Measurements from ENCODE around the gene FGD6.
"Not testable (repeated sequence)": the region's sequence is repeated elsewhere in the genome, so short reads cannot be mapped to it uniquely, and the experiment has no call there.

FGD6 gene

GRCh38 chr12:95248095-95248494, 30.8 kb upstream of the FGD6 start:
- no peak overlapping the region for H3K4me3 ChIP-seq (ENCODE audit: low read depth, low read length)
- no peaks in the 10 kb centered on the region for H3K27me3 ChIP-seq (ENCODE audit: control insufficient read depth, insufficient read depth, low read length)
- H3K9me3 ChIP-seq (ENCODE audit: control insufficient read depth, insufficient read depth, low read length), result no peaks in the 10 kb centered on the region
- H3K27ac ChIP-seq (ENCODE audit: low read depth, low read length), result no peak overlapping the region
- H3K4me1 ChIP-seq (ENCODE audit: control insufficient read depth, insufficient read depth, low read length), result peaks cover 12% of the 10 kb centered on the region
- no peak overlapping the region for H3K9ac ChIP-seq (ENCODE audit: low read depth, low read length)
- H3K36me3 ChIP-seq (ENCODE audit: control insufficient read depth, insufficient read depth, low read length), result peaks cover 23% of the 10 kb centered on the region

- peaks cover 23% of the 10 kb centered on the region; the same call in 1 of the 2 replicates for H3K36me3 ChIP-seq (ENCODE audit: control insufficient read depth, insufficient read depth, low read length)
- H3K27me3 ChIP-seq (ENCODE audit: control insufficient read depth, insufficient read depth, low read length), result no peaks in the 10 kb centered on the region
- H3K9ac ChIP-seq (ENCODE audit: low read depth, low read length), result no peak overlapping the region
- no peaks in the 10 kb centered on the region for H3K9me3 ChIP-seq (ENCODE audit: control insufficient read depth, insufficient read depth, low read length)
- no peak overlapping the region for H3K4me3 ChIP-seq (ENCODE audit: low read depth, low read length)
- H3K4me1 ChIP-seq (ENCODE audit: control insufficient read depth, insufficient read depth, low read length), result peaks cover 8% of the 10 kb centered on the region
- H3K27ac ChIP-seq (ENCODE audit: low read depth, low read length), result no peak overlapping the region
Observed at GRCh38 chr12:95244350-95244749, 27.1 kb upstream of the FGD6 start.

GRCh38 chr12:95243497-95244183, 26.4 kb upstream of the FGD6 start:
- no peaks in the 10 kb centered on the region for H3K27me3 ChIP-seq (ENCODE audit: control insufficient read depth, insufficient read depth, low read length)
- peaks cover 23% of the 10 kb centered on the region; the same call in 1 of the 2 replicates for H3K36me3 ChIP-seq (ENCODE audit: control insufficient read depth, insufficient read depth, low read length)
- H3K9me3 ChIP-seq (ENCODE audit: control insufficient read depth, insufficient read depth, low read length), result no peaks in the 10 kb centered on the region
- H3K9ac ChIP-seq (ENCODE audit: low read depth, low read length), result no peak overlapping the region
- H3K4me1 ChIP-seq (ENCODE audit: control insufficient read depth, insufficient read depth, low read length), result 0 out of 2 replicates have a peak, but pooled peaks cover under 1% of the 10 kb centered on the region
- H3K4me3 ChIP-seq (ENCODE audit: low read depth, low read length), result no peak overlapping the region
- H3K27ac ChIP-seq (ENCODE audit: low read depth, low read length), result no peak overlapping the region

- Histone ChIP-seq H3K4me1 (ENCODE audit: control insufficient read depth, insufficient read depth, low read length) (no peaks in the 10 kb centered on the region), H3K27me3 (ENCODE audit: control insufficient read depth, insufficient read depth, low read length) (no peaks in the 10 kb centered on the region), H3K27ac (ENCODE audit: low read depth, low read length) (no peak overlapping the region), H3K36me3 (ENCODE audit: control insufficient read depth, insufficient read depth, low read length) (peaks cover 23% of the 10 kb centered on the region; the same call in 1 of the 2 replicates), H3K9ac (ENCODE audit: low read depth, low read length) (no peak overlapping the region), H3K4me3 (ENCODE audit: low read depth, low read length) (no peak overlapping the region), H3K9me3 (ENCODE audit: control insufficient read depth, insufficient read depth, low read length) (no peaks in the 10 kb centered on the region)
Observed at GRCh38 chr12:95241761-95242506, 24.7 kb upstream of the FGD6 start.

GRCh38 chr12:95241138-95241537, 23.9 kb upstream of the FGD6 start:
- H3K9me3 ChIP-seq (ENCODE audit: control insufficient read depth, insufficient read depth, low read length); H3K4me1 ChIP-seq (ENCODE audit: control insufficient read depth, insufficient read depth, low read length); H3K27me3 ChIP-seq (ENCODE audit: control insufficient read depth, insufficient read depth, low read length); H3K9ac ChIP-seq (ENCODE audit: low read depth, low read length); H3K4me3 ChIP-seq (ENCODE audit: low read depth, low read length); H3K27ac ChIP-seq (ENCODE audit: low read depth, low read length): not testable (repeated sequence)
- H3K36me3 ChIP-seq (ENCODE audit: control insufficient read depth, insufficient read depth, low read length), result peaks cover 23% of the 10 kb centered on the region; the same call in 1 of the 2 replicates

GRCh38 chr12:95240556-95240955, 23.3 kb upstream of the FGD6 start:
- H3K4me3 ChIP-seq (ENCODE audit: low read depth, low read length), result no peak overlapping the region
- H3K27me3 ChIP-seq (ENCODE audit: control insufficient read depth, insufficient read depth, low read length), result no peaks in the 10 kb centered on the region
- H3K36me3 ChIP-seq (ENCODE audit: control insufficient read depth, insufficient read depth, low read length), result peaks cover 23% of the 10 kb centered on the region; the same call in 1 of the 2 replicates
- H3K9me3 ChIP-seq (ENCODE audit: control insufficient read depth, insufficient read depth, low read length), result no peaks in the 10 kb centered on the region; the same call in 1 of the 2 replicates
- H3K27ac ChIP-seq (ENCODE audit: low read depth, low read length), result no peak overlapping the region
- H3K9ac ChIP-seq (ENCODE audit: low read depth, low read length), result no peak overlapping the region
- no peaks in the 10 kb centered on the region for H3K4me1 ChIP-seq (ENCODE audit: control insufficient read depth, insufficient read depth, low read length)

GRCh38 chr12:95239835-95240234, 22.6 kb upstream of the FGD6 start:
- H3K9ac ChIP-seq (ENCODE audit: low read depth, low read length); H3K4me1 ChIP-seq (ENCODE audit: control insufficient read depth, insufficient read depth, low read length); H3K9me3 ChIP-seq (ENCODE audit: control insufficient read depth, insufficient read depth, low read length); H3K27me3 ChIP-seq (ENCODE audit: control insufficient read depth, insufficient read depth, low read length); H3K4me3 ChIP-seq (ENCODE audit: low read depth, low read length); H3K27ac ChIP-seq (ENCODE audit: low read depth, low read length): not testable (repeated sequence)
- H3K36me3 ChIP-seq (ENCODE audit: control insufficient read depth, insufficient read depth, low read length), result peaks cover 23% of the 10 kb centered on the region; the same call in 1 of the 2 replicates

GRCh38 chr12:95239216-95239615, 21.9 kb upstream of the FGD6 start:
- no peak overlapping the region for H3K4me3 ChIP-seq (ENCODE audit: low read depth, low read length)
- H3K4me1 ChIP-seq (ENCODE audit: control insufficient read depth, insufficient read depth, low read length), result no peaks in the 10 kb centered on the region
- H3K9me3 ChIP-seq (ENCODE audit: control insufficient read depth, insufficient read depth, low read length), result peaks cover 2% of the 10 kb centered on the region
- no peak overlapping the region for H3K9ac ChIP-seq (ENCODE audit: low read depth, low read length)
- H3K27me3 ChIP-seq (ENCODE audit: control insufficient read depth, insufficient read depth, low read length), result no peaks in the 10 kb centered on the region
- peaks cover 21% of the 10 kb centered on the region; the same call in 1 of the 2 replicates for H3K36me3 ChIP-seq (ENCODE audit: control insufficient read depth, insufficient read depth, low read length)
- H3K27ac ChIP-seq (ENCODE audit: low read depth, low read length), result no peak overlapping the region

- H3K4me1 ChIP-seq (ENCODE audit: control insufficient read depth, insufficient read depth, low read length), result no peaks in the 10 kb centered on the region
- peaks cover 18% of the 10 kb centered on the region; the same call in 1 of the 2 replicates for H3K36me3 ChIP-seq (ENCODE audit: control insufficient read depth, insufficient read depth, low read length)
- H3K9me3 ChIP-seq (ENCODE audit: control insufficient read depth, insufficient read depth, low read length), result peaks cover 3% of the 10 kb centered on the region
- no peak overlapping the region for H3K4me3 ChIP-seq (ENCODE audit: low read depth, low read length)
- H3K27ac ChIP-seq (ENCODE audit: low read depth, low read length), result no peak overlapping the region
- H3K27me3 ChIP-seq (ENCODE audit: control insufficient read depth, insufficient read depth, low read length), result no peaks in the 10 kb centered on the region
- no peak overlapping the region for H3K9ac ChIP-seq (ENCODE audit: low read depth, low read length)
Observed at GRCh38 chr12:95238150-95238549, 20.9 kb upstream of the FGD6 start.

GRCh38 chr12:95237315-95237714, 20.0 kb upstream of the FGD6 start:
- peaks cover 3% of the 10 kb centered on the region for H3K9me3 ChIP-seq (ENCODE audit: control insufficient read depth, insufficient read depth, low read length)
- no peak overlapping the region for H3K4me3 ChIP-seq (ENCODE audit: low read depth, low read length)
- H3K4me1 ChIP-seq (ENCODE audit: control insufficient read depth, insufficient read depth, low read length), result no peaks in the 10 kb centered on the region
- H3K27me3 ChIP-seq (ENCODE audit: control insufficient read depth, insufficient read depth, low read length), result no peaks in the 10 kb centered on the region
- H3K9ac ChIP-seq (ENCODE audit: low read depth, low read length), result no peak overlapping the region
- H3K36me3 ChIP-seq (ENCODE audit: control insufficient read depth, insufficient read depth, low read length), result peaks cover 12% of the 10 kb centered on the region; the same call in 1 of the 2 replicates
- no peak overlapping the region for H3K27ac ChIP-seq (ENCODE audit: low read depth, low read length)

GRCh38 chr12:95235621-95236020, 18.4 kb upstream of the FGD6 start:
- H3K27me3 ChIP-seq (ENCODE audit: control insufficient read depth, insufficient read depth, low read length); H3K36me3 ChIP-seq (ENCODE audit: control insufficient read depth, insufficient read depth, low read length); H3K27ac ChIP-seq (ENCODE audit: low read depth, low read length); H3K4me1 ChIP-seq (ENCODE audit: control insufficient read depth, insufficient read depth, low read length); H3K9ac ChIP-seq (ENCODE audit: low read depth, low read length); H3K9me3 ChIP-seq (ENCODE audit: control insufficient read depth, insufficient read depth, low read length); H3K4me3 ChIP-seq (ENCODE audit: low read depth, low read length): not testable (repeated sequence)
